NCI-H345 treated with DMSO at 0.1 percent for 48 hours (cell line): Measurements from ENCODE around the gene KDR.

ENCODE experiments used
- DNase-seq: peaks from one replicate; lab custom pipeline; 2025; ENCODE audit not compliant: unreplicated experiment; lab: John Stamatoyannopoulos, UW

KDR gene

DNA sequence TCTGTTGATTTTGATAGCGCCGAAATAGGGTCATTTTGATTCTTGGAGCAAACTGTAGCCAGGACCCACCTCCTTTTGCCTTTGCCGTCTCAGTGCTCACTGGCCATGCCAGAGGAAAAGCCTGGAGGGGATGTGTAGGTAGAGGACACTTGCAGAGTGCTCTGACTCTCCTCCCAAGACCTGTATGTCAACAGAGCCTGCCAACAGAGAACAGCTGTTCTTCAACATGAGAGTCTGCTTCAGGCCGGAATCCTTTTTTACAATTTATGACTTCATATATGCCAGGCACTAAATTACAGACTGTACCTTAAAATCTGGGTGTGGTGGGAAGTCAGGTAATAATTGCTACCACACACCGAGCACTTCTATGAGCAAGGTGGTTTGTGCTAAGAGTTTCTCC, 94.2 kb downstream of the KDR start:
- DNase-seq: no peak

DNA sequence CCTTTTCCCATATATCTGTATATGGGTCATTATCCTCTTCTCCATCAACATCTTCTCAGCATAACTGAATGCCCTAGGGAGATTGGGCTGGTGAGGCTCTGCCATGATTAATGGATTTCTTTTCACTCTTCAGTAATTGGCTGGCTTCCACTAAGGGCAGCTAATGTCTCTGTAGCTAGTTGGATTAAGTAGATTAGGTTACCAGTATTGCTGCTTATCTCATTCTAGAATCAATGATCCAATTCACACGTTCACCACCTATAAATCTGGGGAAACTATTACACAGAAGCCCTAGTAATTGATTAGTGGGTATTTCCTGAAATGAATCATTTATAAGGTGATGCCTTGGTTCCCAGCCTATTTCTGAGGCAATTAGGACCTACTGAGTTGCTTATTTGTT, 94.8 kb downstream of the KDR start:
- DNase-seq: no peak

DNA sequence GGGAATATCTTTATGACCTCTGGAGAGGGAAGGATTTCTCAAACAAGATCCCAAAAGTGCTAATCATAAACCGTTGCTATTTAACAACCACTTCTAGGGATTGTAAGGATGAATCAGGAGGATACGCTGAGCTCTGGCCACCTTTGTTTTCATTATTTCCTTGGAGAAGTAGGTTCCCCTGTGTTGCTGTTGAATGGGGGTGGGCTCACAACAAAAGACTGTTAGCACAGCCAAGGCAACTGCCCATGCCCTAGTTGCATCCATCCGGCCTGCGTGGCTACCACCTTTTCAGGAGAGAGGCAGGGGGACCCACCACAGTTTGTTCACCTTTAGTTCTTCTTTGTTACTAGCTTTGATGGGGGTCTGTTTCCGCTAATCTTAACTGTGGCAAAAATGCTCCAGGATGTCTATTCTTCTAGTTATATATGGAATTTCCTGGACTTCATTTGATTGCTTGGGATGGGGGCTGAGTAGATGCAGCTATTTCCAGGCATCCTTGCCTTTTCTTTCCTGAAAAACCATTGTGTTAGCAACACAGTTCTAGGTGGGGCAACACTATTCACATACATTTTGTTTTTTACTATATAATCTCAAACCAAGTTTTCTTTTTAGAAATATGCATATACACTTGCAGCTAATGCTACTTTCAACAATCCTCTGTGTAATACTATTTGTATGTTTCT, 95.4 kb downstream of the KDR start:
- DNase-seq: no peak

DNA sequence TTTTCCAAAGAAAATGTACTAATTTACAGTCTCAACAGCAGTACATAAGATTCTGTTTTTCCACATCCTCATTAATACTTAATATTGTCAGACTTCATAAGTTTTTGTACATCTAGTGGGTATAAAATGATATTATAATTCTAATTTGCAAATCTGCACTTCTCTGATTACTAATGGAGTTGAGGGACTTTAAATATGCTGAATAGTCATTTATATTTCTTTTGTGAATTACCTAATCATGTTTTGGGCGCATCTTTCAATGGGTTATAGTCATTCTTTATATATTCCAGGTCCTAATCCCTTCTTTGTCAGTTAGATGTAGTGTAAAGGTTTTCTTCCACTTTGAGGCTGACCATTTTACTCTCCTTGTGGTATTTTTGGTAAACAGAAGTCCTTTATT, 96.1 kb downstream of the KDR start:
- DNase-seq: no peak
